ENCODE measurements around the gene SLC9A8. TPM values are rescaled to one million over a fixed set of nuclear protein-coding genes. Genes with fewer than 3 reads are reported as not detected.

SLC9A8 gene
- total RNA-seq, 1 donor from 2014 or later = 1.6 TPM

DNA sequence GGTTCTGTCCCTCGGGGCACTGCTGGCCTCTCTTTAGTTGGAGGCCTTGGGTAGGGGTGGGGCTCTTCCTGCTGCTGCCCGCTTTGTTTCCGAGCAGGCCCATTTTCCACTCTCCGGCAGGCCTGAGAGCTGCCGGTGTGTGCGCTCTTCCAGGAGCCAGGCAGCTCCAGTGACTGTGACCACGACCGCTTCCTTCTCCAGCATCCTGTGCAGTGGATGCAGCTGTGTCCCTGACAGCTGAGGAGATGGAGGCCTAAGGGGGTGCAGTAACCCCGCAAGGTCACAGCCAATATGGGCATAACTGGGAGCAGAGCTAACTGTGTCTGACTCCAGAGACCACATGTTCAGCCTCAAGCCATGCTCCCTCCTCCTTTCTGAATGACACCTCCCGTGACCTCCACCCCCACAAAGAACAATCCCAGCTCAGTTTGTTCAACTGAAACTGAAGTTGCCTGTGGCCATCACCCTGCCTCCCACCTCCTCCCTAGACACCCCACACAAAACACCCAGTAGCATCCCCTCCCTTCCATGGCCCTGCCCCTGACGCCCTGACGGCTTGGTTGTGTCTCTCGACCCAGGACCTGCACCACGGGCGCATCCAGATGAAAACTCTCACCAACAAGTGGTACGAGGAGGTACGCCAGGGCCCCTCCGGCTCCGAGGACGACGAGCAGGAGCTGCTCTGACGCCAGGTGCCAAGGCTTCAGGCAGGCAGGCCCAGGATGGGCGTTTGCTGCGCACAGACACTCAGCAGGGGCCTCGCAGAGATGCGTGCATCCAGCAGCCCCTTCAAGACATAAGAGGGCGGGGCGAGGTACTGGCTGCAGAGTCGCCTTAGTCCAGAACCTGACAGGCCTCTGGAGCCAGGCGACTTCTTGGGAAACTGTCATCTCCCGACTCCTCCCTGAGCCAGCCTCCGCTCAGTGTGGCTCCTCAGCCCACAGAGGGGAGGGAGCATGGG is 74.9 kb downstream of the SLC9A8 start:
- DNase-seq (ENCODE audit: low read depth) = no peak
- FAIRE-seq = peak; percentile 52
- TF ChIP-seq, protein P1, sequence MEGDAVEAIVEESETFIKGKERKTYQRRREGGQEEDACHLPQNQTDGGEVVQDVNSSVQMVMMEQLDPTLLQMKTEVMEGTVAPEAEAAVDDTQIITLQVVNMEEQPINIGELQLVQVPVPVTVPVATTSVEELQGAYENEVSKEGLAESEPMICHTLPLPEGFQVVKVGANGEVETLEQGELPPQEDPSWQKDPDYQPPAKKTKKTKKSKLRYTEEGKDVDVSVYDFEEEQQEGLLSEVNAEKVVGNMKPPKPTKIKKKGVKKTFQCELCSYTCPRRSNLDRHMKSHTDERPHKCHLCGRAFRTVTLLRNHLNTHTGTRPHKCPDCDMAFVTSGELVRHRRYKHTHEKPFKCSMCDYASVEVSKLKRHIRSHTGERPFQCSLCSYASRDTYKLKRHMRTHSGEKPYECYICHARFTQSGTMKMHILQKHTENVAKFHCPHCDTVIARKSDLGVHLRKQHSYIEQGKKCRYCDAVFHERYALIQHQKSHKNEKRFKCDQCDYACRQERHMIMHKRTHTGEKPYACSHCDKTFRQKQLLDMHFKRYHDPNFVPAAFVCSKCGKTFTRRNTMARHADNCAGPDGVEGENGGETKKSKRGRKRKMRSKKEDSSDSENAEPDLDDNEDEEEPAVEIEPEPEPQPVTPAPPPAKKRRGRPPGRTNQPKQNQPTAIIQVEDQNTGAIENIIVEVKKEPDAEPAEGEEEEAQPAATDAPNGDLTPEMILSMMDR (IDR thresholded peaks at IDR 0.05; ENCODE audit: insufficient read depth, low read length, severe bottlenecking) = no peak
- Histone ChIP-seq H3K4me3 (ENCODE audit: low read depth, low read length) (no peak overlapping the region), H3K36me3 (ENCODE audit: control insufficient read depth, insufficient read depth, low read length) (peaks cover 4% of the 10 kb centered on the region), H3K27me3 (ENCODE audit: control insufficient read depth, insufficient read depth, low read length) (no peaks in the 10 kb centered on the region)

DNA sequence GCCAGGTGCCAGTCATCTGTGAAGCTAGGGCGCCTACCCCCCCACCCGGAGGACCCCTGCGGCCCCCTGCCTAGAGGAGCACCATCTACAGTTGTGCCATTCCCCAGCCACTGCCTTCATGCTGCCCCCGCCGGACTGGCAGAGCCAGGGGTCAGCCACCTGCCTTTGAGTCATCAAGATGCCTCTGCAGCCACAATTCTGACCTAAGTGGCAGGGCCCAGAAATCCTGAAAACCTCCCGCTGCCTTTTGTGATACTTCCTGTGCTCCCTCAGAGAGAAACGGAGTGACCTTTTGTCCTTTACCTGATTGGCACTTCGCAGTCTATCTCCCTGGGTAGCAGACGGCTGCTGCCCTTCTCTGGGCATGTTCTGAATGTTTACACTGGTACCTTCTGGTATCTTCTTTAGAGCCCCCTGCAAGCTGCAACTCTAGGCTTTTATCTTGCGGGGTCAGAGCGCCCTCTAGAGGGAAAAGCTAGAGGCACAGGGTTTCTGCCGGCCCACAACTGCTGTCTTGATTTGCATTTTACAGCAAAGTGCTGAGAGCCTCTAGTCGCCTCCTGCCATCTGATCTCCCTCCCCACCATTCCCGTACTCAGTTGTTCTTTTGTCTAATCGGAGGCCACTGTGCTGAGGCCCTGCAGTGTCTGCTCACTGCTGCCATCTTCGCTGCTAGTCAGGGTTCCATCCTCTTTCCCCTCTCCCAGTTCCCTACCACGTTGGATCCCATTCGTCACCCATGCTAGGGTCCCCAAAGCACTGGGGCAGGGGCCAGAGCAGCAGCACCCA is 75.8 kb downstream of the SLC9A8 start:
- DNase-seq (ENCODE audit: low read depth) = peak; percentile 34
- Histone ChIP-seq H3K36me3 (ENCODE audit: control insufficient read depth, insufficient read depth, low read length) (peaks cover 3% of the 10 kb centered on the region), H3K4me3 (ENCODE audit: low read depth, low read length) (no peak overlapping the region), H3K27me3 (ENCODE audit: control insufficient read depth, insufficient read depth, low read length) (no peaks in the 10 kb centered on the region)
- TF ChIP-seq, protein P1 (IDR thresholded peaks at IDR 0.05; ENCODE audit: insufficient read depth, low read length, severe bottlenecking) = peak; percentile 88
- peak; percentile 79 for FAIRE-seq

DNA sequence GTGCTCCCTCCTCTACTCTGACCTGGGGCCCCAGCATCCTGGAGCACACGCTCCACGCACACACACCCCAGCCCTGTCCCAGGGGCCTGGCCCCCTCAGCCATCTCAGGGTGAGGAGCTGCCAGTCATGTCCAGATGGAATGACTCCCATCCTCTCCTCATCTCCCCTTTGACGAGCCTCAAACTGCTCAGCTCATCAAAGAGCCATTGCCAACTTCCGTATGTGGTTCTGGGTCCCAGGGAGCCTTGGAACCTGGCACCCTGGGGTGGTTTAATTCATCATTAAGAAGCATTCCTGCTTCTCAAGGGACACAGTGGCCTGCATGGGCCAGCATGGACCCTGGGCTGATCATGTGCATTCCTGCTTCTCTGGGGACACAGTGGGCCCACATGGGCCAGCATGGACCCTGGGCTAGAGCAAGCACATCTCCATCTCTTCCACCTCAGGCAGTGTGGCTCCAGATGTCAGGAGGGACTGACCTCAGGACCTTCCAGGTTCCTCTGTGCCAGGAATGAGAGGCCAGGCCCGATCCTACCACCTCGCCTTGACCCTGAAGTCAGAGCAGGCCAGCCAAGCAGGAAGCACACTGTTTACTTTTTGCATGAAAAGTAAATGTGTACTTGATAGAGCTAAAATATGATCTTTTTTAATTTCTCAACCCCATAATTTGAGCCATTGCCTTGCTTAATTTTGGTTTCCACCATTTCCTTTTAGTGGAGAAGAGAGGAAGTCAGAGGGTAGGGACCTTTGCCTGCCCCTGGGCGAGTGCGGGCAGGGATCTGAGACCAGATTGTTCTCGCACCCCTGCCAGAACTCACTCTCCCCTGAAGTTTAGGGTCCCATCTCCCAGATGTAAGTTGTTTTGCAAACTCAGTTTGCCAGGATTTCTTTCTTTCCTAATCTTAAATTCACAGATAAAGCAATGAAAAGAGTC is 76.6 kb downstream of the SLC9A8 start:
- Histone ChIP-seq H3K27me3 (ENCODE audit: control insufficient read depth, insufficient read depth, low read length) (no peaks in the 10 kb centered on the region), H3K4me3 (ENCODE audit: low read depth, low read length) (no peak overlapping the region), H3K36me3 (ENCODE audit: control insufficient read depth, insufficient read depth, low read length) (peaks cover 2% of the 10 kb centered on the region)
- no peak for DNase-seq (ENCODE audit: low read depth)
- peak; percentile 60 for FAIRE-seq
- TF ChIP-seq, protein P1 (IDR thresholded peaks at IDR 0.05; ENCODE audit: insufficient read depth, low read length, severe bottlenecking) = no peak

DNA sequence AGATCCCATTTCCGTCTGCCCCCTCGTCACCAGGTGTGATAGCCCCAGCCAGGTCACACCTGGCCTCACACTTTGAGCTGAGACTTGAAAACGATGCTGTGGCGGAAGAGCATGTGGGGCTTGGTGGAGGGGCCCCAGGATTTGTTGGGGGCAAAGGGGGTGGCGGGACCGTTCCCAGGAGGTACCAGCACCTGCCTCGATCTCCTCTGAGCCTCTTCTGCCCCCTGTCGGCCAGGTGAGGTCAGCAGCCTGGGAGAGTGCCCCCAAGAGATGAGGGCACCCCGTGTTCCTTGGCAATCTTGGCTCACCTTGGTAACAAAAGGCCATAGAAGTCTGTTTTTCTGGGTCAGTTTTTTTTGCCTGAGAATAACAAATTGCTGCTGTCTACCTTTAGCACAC is 77.3 kb downstream of the SLC9A8 start:
- DNase-seq (ENCODE audit: low read depth) (peak; percentile 8), FAIRE-seq (no peak)
- Histone ChIP-seq H3K4me3 (ENCODE audit: low read depth, low read length) (no peak overlapping the region), H3K27me3 (ENCODE audit: control insufficient read depth, insufficient read depth, low read length) (no peaks in the 10 kb centered on the region), H3K36me3 (ENCODE audit: control insufficient read depth, insufficient read depth, low read length) (peaks cover 2% of the 10 kb centered on the region)
- TF ChIP-seq, protein P1 (IDR thresholded peaks at IDR 0.05; ENCODE audit: insufficient read depth, low read length, severe bottlenecking) = peak; percentile 89
